HEK293 (cell line): ENCODE data around the gene SLC25A6.
A peak's percentile ranks its signal among the peaks of the same experiment; 100 is the strongest.

Source experiments
- CTCF ChIA-PET: fragments of 350-600 bp; formaldehyde crosslinking; extraction: SDS; loops from one replicate; lab custom pipeline; 2021; ENCODE audit warnings: antibody characterized with exemption; lab: Yijun Ruan, JAX
- POLR2A ChIA-PET: fragments of 300-600 bp; formaldehyde crosslinking; extraction: SDS; loops from one replicate; lab custom pipeline; 2020; ENCODE audit warnings: antibody characterized with exemption, inconsistent platforms; lab: Yijun Ruan, JAX
- H3K27ac ChIP-seq: fragments of 200-500 bp; sonication (Bioruptor generic); 2 replicates; pipeline ENCODE4 v1.5.1; 2014; ENCODE audit warnings: low read depth, low read length, control low read depth, inconsistent platforms; ENCODE audit errors: extremely low read depth
- H3K36me3 ChIP-seq, 2 experiments: fragments of 200-500 bp in 1 of 2; sonication (Bioruptor generic) in 1 of 2; 1 replicate in 1 of 2; 2 replicates in 1 of 2; pipeline ENCODE4 v1.5.1; 2014 to 2017; ENCODE audit warnings: inconsistent platforms in 2 of 2, low read length in 2 of 2; ENCODE audit not compliant: control insufficient read depth in 2 of 2, insufficient read depth in 1 of 2
- H3K4me1 ChIP-seq: fragments of 200-500 bp; sonication (Bioruptor generic); 2 replicates; pipeline ENCODE4 v1.5.1; 2014; ENCODE audit warnings: mild to moderate bottlenecking, low read length, inconsistent platforms; ENCODE audit not compliant: control insufficient read depth, insufficient read depth
- H3K4me3 ChIP-seq: 2 replicates; pipeline ENCODE4 v1.5.1; 2011; ENCODE audit warnings: low read depth, mild to moderate bottlenecking, control low read depth, low read length, moderate library complexity
- H3K9me3 ChIP-seq: fragments of 200-500 bp; sonication (Bioruptor generic); 2 replicates; pipeline ENCODE4 v1.5.1; 2014; ENCODE audit warnings: low read depth, low read length, inconsistent platforms; ENCODE audit not compliant: control insufficient read depth, insufficient read depth
- HOXA7 ChIP-seq: sonication (generic); formaldehyde crosslinking; IDR thresholded peaks from 2 replicates; pipeline ENCODE4 v1.8.1; 2022; ENCODE audit warnings: missing genetic modification reagents, borderline replicate concordance
- KLF17 ChIP-seq: fragments of 450-650 bp; formaldehyde crosslinking; IDR thresholded peaks from 2 replicates; pipeline ENCODE4 v1.5.1; 2016; ENCODE audit warnings: missing biosample characterization, missing genetic modification characterization
- OVOL3 ChIP-seq: fragments of 450-650 bp; formaldehyde crosslinking; IDR thresholded peaks from 2 replicates; pipeline ENCODE4 v1.5.1; 2016; ENCODE audit warnings: missing biosample characterization, missing genetic modification characterization
- SALL2 ChIP-seq: fragments of 450-650 bp; formaldehyde crosslinking; IDR thresholded peaks from 2 replicates; pipeline ENCODE4 v1.5.0; 2017; ENCODE audit warnings: missing biosample characterization, mild to moderate bottlenecking, missing genetic modification characterization, borderline replicate concordance
- SP2 ChIP-seq: fragments of 450-650 bp; formaldehyde crosslinking; IDR thresholded peaks from 2 replicates; pipeline ENCODE4 v1.5.1; 2016; ENCODE audit warnings: missing biosample characterization, missing genetic modification characterization
- ZBTB10 ChIP-seq: fragments of 450-650 bp; formaldehyde crosslinking; IDR thresholded peaks from 2 replicates; pipeline ENCODE4 v1.5.1; 2016; ENCODE audit warnings: missing biosample characterization, missing genetic modification characterization
- ZNF202 ChIP-seq: fragments of 450-650 bp; formaldehyde crosslinking; IDR thresholded peaks from 2 replicates; pipeline ENCODE4 v1.5.1; 2016; ENCODE audit warnings: missing biosample characterization, missing genetic modification characterization, borderline replicate concordance
- ZNF398 ChIP-seq: fragments of 450-650 bp; formaldehyde crosslinking; IDR thresholded peaks from 2 replicates; pipeline ENCODE4 v1.5.1; 2017; ENCODE audit warnings: missing biosample characterization, missing genetic modification characterization
- ZNF514 ChIP-seq: fragments of 450-650 bp; formaldehyde crosslinking; IDR thresholded peaks from 2 replicates; pipeline ENCODE4 v1.5.1; 2016; ENCODE audit warnings: missing biosample characterization, missing genetic modification characterization
- ZNF555 ChIP-seq: fragments of 450-650 bp; formaldehyde crosslinking; conservative IDR thresholded peaks from 2 replicates; pipeline ENCODE4 v1.5.1; 2017; ENCODE audit warnings: missing biosample characterization, mild to moderate bottlenecking, missing genetic modification characterization, inconsistent platforms
- ZNF571 ChIP-seq: fragments of 450-650 bp; formaldehyde crosslinking; IDR thresholded peaks from 2 replicates; pipeline ENCODE4 v1.5.0; 2017; ENCODE audit warnings: missing biosample characterization, missing genetic modification characterization
- ZNF596 ChIP-seq: fragments of 450-650 bp; IDR thresholded peaks from 2 replicates; pipeline ENCODE4 v1.5.0; 2018; ENCODE audit warnings: missing biosample characterization, mild to moderate bottlenecking, missing genetic modification characterization, moderate library complexity
- ZNF626 ChIP-seq: fragments of 450-650 bp; sonication (Bioruptor Pico); formaldehyde crosslinking; IDR thresholded peaks from 2 replicates; pipeline ENCODE4 v1.5.1; 2018; ENCODE audit warnings: missing biosample characterization, missing genetic modification characterization, inconsistent platforms
- ZNF660 ChIP-seq: fragments of 450-650 bp; IDR thresholded peaks from 2 replicates; pipeline ENCODE4 v1.5.1; 2018; ENCODE audit warnings: missing biosample characterization, mild to moderate bottlenecking, missing genetic modification characterization
- ZNF677 ChIP-seq: fragments of 450-650 bp; IDR thresholded peaks from 2 replicates; pipeline ENCODE4 v1.5.0; 2018; ENCODE audit warnings: missing biosample characterization, mild to moderate bottlenecking, missing genetic modification characterization, moderate library complexity
- ZNF701 ChIP-seq: fragments of 450-650 bp; formaldehyde crosslinking; IDR thresholded peaks from 2 replicates; pipeline ENCODE4 v1.5.1; 2016; ENCODE audit warnings: missing biosample characterization, missing genetic modification characterization
- ZNF768 ChIP-seq: fragments of 450-650 bp; formaldehyde crosslinking; IDR thresholded peaks from 2 replicates; pipeline ENCODE4 v1.5.1; 2018; ENCODE audit warnings: missing biosample characterization, mild to moderate bottlenecking, missing genetic modification characterization
- ZNF785 ChIP-seq: fragments of 450-650 bp; formaldehyde crosslinking; IDR thresholded peaks from 2 replicates; pipeline ENCODE4 v1.5.1; 2016; ENCODE audit warnings: missing biosample characterization, missing genetic modification characterization
- ZNF791 ChIP-seq: fragments of 450-650 bp; formaldehyde crosslinking; IDR thresholded peaks from 2 replicates; pipeline ENCODE4 v1.5.1; 2016; ENCODE audit warnings: missing biosample characterization, missing genetic modification characterization
- ZNF792 ChIP-seq: fragments of 450-650 bp; formaldehyde crosslinking; IDR thresholded peaks from 2 replicates; pipeline ENCODE4 v1.5.1; 2016; ENCODE audit warnings: missing biosample characterization, missing genetic modification characterization
- ZNF843 ChIP-seq: fragments of 450-650 bp; formaldehyde crosslinking; IDR thresholded peaks from 2 replicates; pipeline ENCODE4 v1.5.1; 2016; ENCODE audit warnings: missing biosample characterization, missing genetic modification characterization

The SLC25A6 gene

GRCh38 chrX:1400049-1400448 is 8.1 kb upstream of the SLC25A6 start:
- H3K36me3 ChIP-seq: peaks cover 49 to 87% of the 10 kb centered on the region in 2 experiments
- H3K9me3 ChIP-seq: no peaks in the 10 kb centered on the region
- CTCF ChIA-PET: no interaction called here
- no peak for TF ChIP-seq SP2
- TF ChIP-seq ZNF660: no peak
- TF ChIP-seq ZNF202 (tag by site-specific recombination): no peak
- no peak for TF ChIP-seq ZNF555
- TF ChIP-seq ZNF398 (tag by site-specific recombination): no peak
- TF ChIP-seq ZNF843 (tag by site-specific recombination): no peak
- TF ChIP-seq ZNF792 (tag by site-specific recombination): no peak
- TF ChIP-seq ZNF701 (tag by site-specific recombination): no peak
- TF ChIP-seq ZNF785: no peak
- TF ChIP-seq ZNF514 (tag by site-specific recombination): no peak
- TF ChIP-seq ZNF596 (tag by site-specific recombination): no peak
- TF ChIP-seq ZBTB10 (tag by site-specific recombination): no peak
- no peak for TF ChIP-seq ZNF626 (tag by site-specific recombination)
- TF ChIP-seq SALL2 (tag by site-specific recombination): no peak
- TF ChIP-seq KLF17 (tag by site-specific recombination): no peak
- TF ChIP-seq ZNF768 (tag by site-specific recombination): no peak
- TF ChIP-seq ZNF791: no peak
- TF ChIP-seq OVOL3 (tag by site-specific recombination): no peak
- TF ChIP-seq ZNF677 (tag by site-specific recombination): no peak
- no peak for TF ChIP-seq HOXA7 (CRISPR knock-in tag)
- POLR2A ChIA-PET: no interaction called here
- H3K27ac ChIP-seq: no peak overlapping the region
- H3K4me3 ChIP-seq: no peak overlapping the region
- no peaks in the 10 kb centered on the region for H3K4me1 ChIP-seq

GRCh38 chrX:1398431-1399340 is 6.8 kb upstream of the SLC25A6 start:
- H3K36me3 ChIP-seq: peaks cover 39 to 80% of the 10 kb centered on the region in 2 experiments
- no peaks in the 10 kb centered on the region for H3K4me1 ChIP-seq
- ChIA-PET CTCF (no interaction called here), POLR2A (no interaction called here)
- no peaks in the 10 kb centered on the region for H3K9me3 ChIP-seq
- no peak overlapping the region for H3K4me3 ChIP-seq
- no peak overlapping the region for H3K27ac ChIP-seq
- TF ChIP-seq ZNF571 (tag by site-specific recombination): no peak
- 0 out of 2 replicates have a peak, but pooled peaks have one; percentile 13 for TF ChIP-seq SP2
